Measurements from ENCODE around the gene FAM200B. TPM values are rescaled to one million over a fixed set of nuclear protein-coding genes. Genes with fewer than 3 reads are reported as not detected.
A peak's percentile ranks its signal among the peaks of the same experiment; 100 is the strongest.

Gene FAM200B
- polyA plus RNA-seq, 2 of the 4 experiments (the other 2 are of a cell fraction), result 40.8 to 41.6 TPM

DNA sequence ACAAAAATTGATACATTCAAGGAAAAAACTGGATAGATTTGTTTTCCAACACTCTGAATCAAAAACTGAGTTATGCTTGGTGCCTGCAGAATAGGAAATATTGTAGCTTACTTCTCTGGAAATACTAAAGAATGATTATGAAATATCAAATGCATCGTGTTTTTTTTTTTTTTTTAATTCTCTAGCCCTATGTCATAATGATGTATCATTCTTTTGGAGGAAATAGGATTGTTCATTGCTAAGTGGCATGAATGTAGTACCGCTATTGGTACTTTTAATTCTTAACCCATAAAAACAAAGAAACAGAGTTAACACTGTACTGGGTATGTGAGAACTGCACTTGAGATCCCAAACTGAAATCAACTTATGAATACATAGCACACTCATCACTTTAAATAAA lies 7.6 kb upstream of the FAM200B start:
- Histone ChIP-seq H3K9me3 (no peaks in the 10 kb centered on the region), H3K4me2 (no peak overlapping the region), H3K4me1 (peaks cover 41% of the 10 kb centered on the region), H3K4me3 (no peak overlapping the region), H3K27ac (no peak overlapping the region)
- DNase-seq (ENCODE audit: low read depth in 1 of 2, low spot score in 1 of 2) (no peak), FAIRE-seq (no peak), ATAC-seq (no peak)
- ChIA-PET POLR2A (interaction anchor here (0.6 to 0.7 kb wide), 2 partner anchors 10 to 35 kb away, joined by 3 to 4 read pairs; no protein-coding TSS in a partner anchor), CTCF (no interaction called here)
- 71% methylated on average over 2 of the region's 2 CpGs for WGBS (ENCODE audit: missing lambda C conversion rate)
- no peak for TF ChIP-seq RNF2 (IDR thresholded peaks at IDR 0.05; ENCODE audit: borderline replicate concordance, low read depth)
- TF ChIP-seq BHLHE40 (IDR thresholded peaks at IDR 0.05; ENCODE audit: low read depth, low read length), result no peak
- TF ChIP-seq, protein P1, sequence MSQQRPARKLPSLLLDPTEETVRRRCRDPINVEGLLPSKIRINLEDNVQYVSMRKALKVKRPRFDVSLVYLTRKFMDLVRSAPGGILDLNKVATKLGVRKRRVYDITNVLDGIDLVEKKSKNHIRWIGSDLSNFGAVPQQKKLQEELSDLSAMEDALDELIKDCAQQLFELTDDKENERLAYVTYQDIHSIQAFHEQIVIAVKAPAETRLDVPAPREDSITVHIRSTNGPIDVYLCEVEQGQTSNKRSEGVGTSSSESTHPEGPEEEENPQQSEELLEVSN (IDR thresholded peaks at IDR 0.05; ENCODE audit: borderline replicate concordance, low read depth), result no peak
- TF ChIP-seq RCOR1 (IDR thresholded peaks at IDR 0.05; ENCODE audit: low read depth, low read length), result no peak
- TF ChIP-seq, protein P2, sequence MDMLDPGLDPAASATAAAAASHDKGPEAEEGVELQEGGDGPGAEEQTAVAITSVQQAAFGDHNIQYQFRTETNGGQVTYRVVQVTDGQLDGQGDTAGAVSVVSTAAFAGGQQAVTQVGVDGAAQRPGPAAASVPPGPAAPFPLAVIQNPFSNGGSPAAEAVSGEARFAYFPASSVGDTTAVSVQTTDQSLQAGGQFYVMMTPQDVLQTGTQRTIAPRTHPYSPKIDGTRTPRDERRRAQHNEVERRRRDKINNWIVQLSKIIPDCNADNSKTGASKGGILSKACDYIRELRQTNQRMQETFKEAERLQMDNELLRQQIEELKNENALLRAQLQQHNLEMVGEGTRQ (IDR thresholded peaks at IDR 0.05), result no peak
- TF ChIP-seq JUN (IDR thresholded peaks at IDR 0.05), result no peak
- TF ChIP-seq, protein P3, sequence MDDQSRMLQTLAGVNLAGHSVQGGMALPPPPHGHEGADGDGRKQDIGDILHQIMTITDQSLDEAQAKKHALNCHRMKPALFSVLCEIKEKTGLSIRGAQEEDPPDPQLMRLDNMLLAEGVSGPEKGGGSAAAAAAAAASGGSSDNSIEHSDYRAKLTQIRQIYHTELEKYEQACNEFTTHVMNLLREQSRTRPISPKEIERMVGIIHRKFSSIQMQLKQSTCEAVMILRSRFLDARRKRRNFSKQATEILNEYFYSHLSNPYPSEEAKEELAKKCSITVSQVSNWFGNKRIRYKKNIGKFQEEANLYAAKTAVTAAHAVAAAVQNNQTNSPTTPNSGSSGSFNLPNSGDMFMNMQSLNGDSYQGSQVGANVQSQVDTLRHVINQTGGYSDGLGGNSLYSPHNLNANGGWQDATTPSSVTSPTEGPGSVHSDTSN (IDR thresholded peaks at IDR 0.05), result no peak
- TF ChIP-seq, protein P4, sequence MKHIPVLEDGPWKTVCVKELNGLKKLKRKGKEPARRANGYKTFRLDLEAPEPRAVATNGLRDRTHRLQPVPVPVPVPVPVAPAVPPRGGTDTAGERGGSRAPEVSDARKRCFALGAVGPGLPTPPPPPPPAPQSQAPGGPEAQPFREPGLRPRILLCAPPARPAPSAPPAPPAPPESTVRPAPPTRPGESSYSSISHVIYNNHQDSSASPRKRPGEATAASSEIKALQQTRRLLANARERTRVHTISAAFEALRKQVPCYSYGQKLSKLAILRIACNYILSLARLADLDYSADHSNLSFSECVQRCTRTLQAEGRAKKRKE (CRISPR knock-in tag; IDR thresholded peaks at IDR 0.05; ENCODE audit: low read depth), result no peak
- TF ChIP-seq, protein P5, sequence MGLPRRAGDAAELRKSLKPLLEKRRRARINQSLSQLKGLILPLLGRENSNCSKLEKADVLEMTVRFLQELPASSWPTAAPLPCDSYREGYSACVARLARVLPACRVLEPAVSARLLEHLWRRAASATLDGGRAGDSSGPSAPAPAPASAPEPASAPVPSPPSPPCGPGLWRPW (IDR thresholded peaks at IDR 0.05), result no peak
- TF ChIP-seq CHD2 (IDR thresholded peaks at IDR 0.05; ENCODE audit: low read length, partially characterized antibody), result no peak
- no peak for TF ChIP-seq KDM1A (IDR thresholded peaks at IDR 0.05; ENCODE audit: low read depth)
- no peak for TF ChIP-seq EHMT2 (IDR thresholded peaks at IDR 0.05; ENCODE audit: low read depth)

DNA sequence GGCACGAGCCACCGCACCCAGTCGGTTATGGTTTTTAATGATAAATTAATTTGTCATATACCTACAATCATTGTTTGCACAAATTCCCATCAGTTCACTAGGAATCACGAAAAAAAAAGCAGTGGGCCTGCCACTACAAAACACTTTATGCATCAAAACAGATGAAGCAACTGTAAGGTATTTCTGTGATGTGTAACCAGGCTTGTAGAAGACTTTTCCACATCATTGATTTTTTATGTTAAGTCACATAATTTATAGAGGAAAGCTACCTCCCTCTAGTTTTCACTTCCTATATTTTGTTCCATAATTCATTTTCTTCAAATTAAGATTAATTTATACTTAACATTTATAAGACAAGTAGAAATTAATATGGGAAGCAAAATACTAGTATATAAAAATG lies 6.7 kb upstream of the FAM200B start:
- DNase-seq (ENCODE audit: low read depth in 1 of 2, low spot score in 1 of 2) (no peak), ATAC-seq (no peak), FAIRE-seq (no peak)
- TF ChIP-seq, protein P1 (IDR thresholded peaks at IDR 0.05; ENCODE audit: borderline replicate concordance, low read depth), result no peak
- TF ChIP-seq HOXB5 (CRISPR knock-in tag; IDR thresholded peaks at IDR 0.05), result no peak
- no peak for TF ChIP-seq CEBPB (IDR thresholded peaks at IDR 0.05)
- TF ChIP-seq, protein P6, sequence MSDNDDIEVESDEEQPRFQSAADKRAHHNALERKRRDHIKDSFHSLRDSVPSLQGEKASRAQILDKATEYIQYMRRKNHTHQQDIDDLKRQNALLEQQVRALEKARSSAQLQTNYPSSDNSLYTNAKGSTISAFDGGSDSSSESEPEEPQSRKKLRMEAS (IDR thresholded peaks at IDR 0.05), result no peak
- TF ChIP-seq TP53 (CRISPR knock-in tag; IDR thresholded peaks at IDR 0.05), result no peak
- no peak for TF ChIP-seq HOXA7 (CRISPR knock-in tag; IDR thresholded peaks at IDR 0.05)
- no peak for TF ChIP-seq KDM1A (IDR thresholded peaks at IDR 0.05; ENCODE audit: low read depth)
- no peak for TF ChIP-seq POLR2A (IDR thresholded peaks at IDR 0.05; ENCODE audit: low read length)
- TF ChIP-seq ZSCAN20 (CRISPR knock-in tag; IDR thresholded peaks at IDR 0.05), result no peak
- no peak for TF ChIP-seq HDAC2 (IDR thresholded peaks at IDR 0.05)
- TF ChIP-seq JUNB (IDR thresholded peaks at IDR 0.05), result no peak
- TF ChIP-seq CHD2 (IDR thresholded peaks at IDR 0.05; ENCODE audit: low read length, partially characterized antibody), result no peak
- TF ChIP-seq JUN (IDR thresholded peaks at IDR 0.05), result no peak
- no peak for TF ChIP-seq KDM5A (IDR thresholded peaks at IDR 0.05)
- TF ChIP-seq ESRRA (IDR thresholded peaks at IDR 0.05; ENCODE audit: borderline replicate concordance, low read length), result no peak
- TF ChIP-seq NR3C1 (IDR thresholded peaks at IDR 0.05), result no peak
- TF ChIP-seq RNF2 (IDR thresholded peaks at IDR 0.05; ENCODE audit: borderline replicate concordance, low read depth), result no peak
- ChIA-PET CTCF (interaction anchor here (1.4 to 1.6 kb wide), 3 partner anchors 13 to 131 kb away, joined by 3 to 5 read pairs (median 3); no protein-coding TSS in a partner anchor), POLR2A (no interaction called here)
- Histone ChIP-seq H3K27ac (no peak overlapping the region), H3K4me1 (peaks cover 41% of the 10 kb centered on the region), H3K4me3 (no peak overlapping the region), H3K4me2 (peak overlapping the region; percentile 82; the same call in 1 of the 3 replicates), H3K9me3 (no peaks in the 10 kb centered on the region)
- WGBS (ENCODE audit: missing lambda C conversion rate), result 92% methylated on average over 4 of the region's 4 CpGs
